Activated CD4-positive, alpha-beta T cell treated with anti-CD3 and anti-CD28 coated beads for 36 hours (primary cell): ENCODE data around the gene ARHGAP25. TPM values are rescaled to one million over a fixed set of nuclear protein-coding genes. Genes with fewer than 3 reads are reported as not detected.

Experiments used
- ATAC-seq: fragments of 200-7000 bp; cut with Tn5 transposase; one replicate; pipeline ENCODE4 v1.10.0; 2021; ENCODE audit warnings: mild to moderate bottlenecking, moderate library complexity
- CTCF ChIA-PET: fragments of 350-600 bp; sonication (Branson Sonifier 250); formaldehyde crosslinking; loops from one replicate; lab custom pipeline; 2021; ENCODE audit warnings: antibody characterized with exemption; lab: Charles Lee
- POLR2A ChIA-PET: fragments of 350-600 bp; sonication (Branson Sonifier 250); formaldehyde crosslinking; loops from one replicate; lab custom pipeline; 2021; ENCODE audit warnings: antibody characterized with exemption, inconsistent platforms; lab: Charles Lee
- DNase-seq: peaks from one replicate; pipeline ENCODE4 v3.0.0-alpha.2; 2020
- H3K27ac Mint-ChIP-seq: one replicate; pipeline ENCODE4 v1.8.0; 2021; ENCODE audit warnings: mixed read lengths
- H3K27me3 Mint-ChIP-seq: one replicate; pipeline ENCODE4 v1.8.0; 2021; ENCODE audit warnings: mixed read lengths
- H3K36me3 Mint-ChIP-seq: one replicate; pipeline ENCODE4 v1.8.0; 2021; ENCODE audit warnings: low read depth, mixed read lengths
- H3K4me1 Mint-ChIP-seq: one replicate; pipeline ENCODE4 v1.8.0; 2021; ENCODE audit warnings: mixed read lengths
- H3K4me3 Mint-ChIP-seq: one replicate; pipeline ENCODE4 v1.8.0; 2021; ENCODE audit warnings: mild to moderate bottlenecking, moderate library complexity, mixed read lengths
- H3K9me3 Mint-ChIP-seq: one replicate; pipeline ENCODE4 v1.8.0; 2021; ENCODE audit warnings: low read depth, mixed read lengths
- intact Hi-C, 2 experiments: fragments of 100-400 bp; cut with DNase I in 1 of 2; cut with micrococcal nuclease in 1 of 2; formaldehyde crosslinking; loops; one replicate each; pipeline versions ENCODE4 v1.14.2 to v1.15.1; 2022 to 2024; cut with DNase I, micrococcal nuclease
- total RNA-seq, 2 experiments: library from RNA; stranded (reverse); gene quantifications; one replicate each; pipeline ENCODE4 v1.2.3, GENCODE V29; 2021

ARHGAP25 gene
- total RNA-seq, 2 experiments from 2014 or later: 57.9 to 73.2 TPM

DNA sequence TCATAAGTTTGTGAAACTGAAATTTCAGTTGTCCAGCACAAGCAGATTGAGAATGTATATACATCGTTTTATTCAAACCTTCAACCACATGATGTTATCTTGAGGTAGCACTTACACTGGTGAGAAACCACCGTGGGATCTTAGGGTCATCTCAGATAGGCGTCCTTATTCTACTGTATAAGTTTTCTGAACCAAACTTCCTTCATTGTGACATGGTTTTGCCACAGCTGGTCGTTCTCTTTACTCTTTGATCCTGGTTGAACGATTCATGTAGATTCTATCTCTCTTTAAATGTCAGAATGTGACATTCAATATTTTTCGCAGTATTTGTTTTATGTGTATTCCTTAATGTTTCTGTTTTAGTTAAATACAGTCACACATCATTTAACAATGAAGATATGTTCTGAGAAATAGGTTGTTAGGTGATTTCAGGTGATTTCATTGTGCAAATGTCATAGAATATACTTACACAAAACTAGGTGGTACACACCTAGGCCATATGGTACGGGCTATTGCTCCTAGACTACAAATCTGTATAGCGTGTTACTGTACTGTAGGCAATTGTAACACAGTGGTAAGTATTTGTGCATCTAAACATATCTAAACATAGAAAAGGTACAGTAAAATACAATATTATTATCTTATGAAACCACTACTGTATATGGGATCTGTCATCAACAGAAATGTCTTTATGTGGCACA is 17.9 kb upstream of the ARHGAP25 start:
- Mint-ChIP-seq H3K4me3 (no peak overlapping the region), H3K9me3 (no peaks in the 10 kb centered on the region), H3K4me1 (peaks cover 79% of the 10 kb centered on the region), H3K36me3 (no peaks in the 10 kb centered on the region), H3K27ac (peak overlapping the region; percentile 79), H3K27me3 (no peaks in the 10 kb centered on the region)
- no peak for ATAC-seq
- intact Hi-C loops: loop anchor here (1.0 to 5.0 kb wide), 11 partner anchors 11 to 249 kb away; partner anchors contain the start of genes ARHGAP25 (in 2 of the 2), APLF (in 1 of the 2) and FBXO48 (in 1 of the 2)
- CTCF ChIA-PET: interaction anchor here (0.8 to 13.2 kb wide), 17 partner anchors 7 to 328 kb away, joined by 3 to 261 read pairs (median 6); partner anchors contain the start of gene ARHGAP25
- POLR2A ChIA-PET: interaction anchor here (0.6 to 2.2 kb wide), 6 partner anchors 18 to 918 kb away, joined by 3 to 13 read pairs (median 4); partner anchors contain the start of genes ARHGAP25 and FBXO48
- DNase-seq: no peak

DNA sequence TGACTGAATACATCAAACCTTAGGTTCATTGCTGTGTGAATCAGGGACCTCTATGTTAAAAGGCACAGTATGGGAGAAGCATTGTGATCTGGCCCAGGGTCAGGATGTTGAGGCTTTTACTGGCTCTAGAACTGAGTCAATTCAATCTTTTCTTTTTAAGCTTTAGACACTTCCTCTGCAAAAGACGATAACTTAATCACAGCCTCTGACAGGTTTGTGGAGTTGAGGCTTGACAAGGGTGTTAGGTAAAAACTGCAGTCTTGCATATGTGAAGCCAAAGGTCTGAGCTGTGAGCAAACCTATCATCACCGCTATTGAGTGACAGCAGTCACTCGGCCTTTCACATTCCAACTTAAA is 17.3 kb upstream of the ARHGAP25 start:
- no peak overlapping the region for H3K4me3 Mint-ChIP-seq
- intact Hi-C loops: loop anchor here (1.0 to 5.0 kb wide), 11 partner anchors 10 to 250 kb away; partner anchors contain the start of genes ARHGAP25 (in 2 of the 2), APLF (in 1 of the 2) and FBXO48 (in 1 of the 2)
- ATAC-seq (peak; percentile 86), DNase-seq (peak; percentile 78)
- CTCF ChIA-PET: interaction anchor here (0.8 to 13.2 kb wide), 14 partner anchors 8 to 275 kb away, joined by 3 to 261 read pairs (median 5); partner anchors contain the start of gene ARHGAP25
- H3K36me3 Mint-ChIP-seq: no peaks in the 10 kb centered on the region
- no peaks in the 10 kb centered on the region for H3K9me3 Mint-ChIP-seq
- no peaks in the 10 kb centered on the region for H3K27me3 Mint-ChIP-seq
- H3K27ac Mint-ChIP-seq: peak overlapping the region; percentile 79
- peaks cover 84% of the 10 kb centered on the region for H3K4me1 Mint-ChIP-seq
- POLR2A ChIA-PET: interaction anchor here (0.6 to 2.2 kb wide), 7 partner anchors 17 to 917 kb away, joined by 3 to 13 read pairs (median 4); partner anchors contain the start of genes ARHGAP25 and FBXO48

DNA sequence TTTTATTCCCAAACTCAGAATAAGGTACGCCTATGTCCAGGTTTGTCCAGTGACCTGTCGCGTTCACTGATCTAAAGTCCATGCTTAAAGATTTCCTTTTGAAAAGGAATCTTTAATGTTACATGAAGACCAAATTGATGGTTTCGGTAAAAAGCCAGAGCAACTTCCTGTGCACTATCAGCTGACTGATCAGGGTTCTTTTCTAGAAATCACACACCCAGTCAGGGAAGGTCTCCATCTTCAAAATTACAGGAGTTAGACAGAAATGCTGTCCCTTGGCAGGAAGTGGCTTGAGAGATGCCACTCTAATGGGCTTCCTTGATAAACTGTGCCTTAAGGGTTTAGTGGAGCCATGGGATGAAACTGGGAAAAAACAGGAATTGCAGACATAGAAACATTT is 14.7 kb upstream of the ARHGAP25 start:
- POLR2A ChIA-PET: no interaction called here

DNA sequence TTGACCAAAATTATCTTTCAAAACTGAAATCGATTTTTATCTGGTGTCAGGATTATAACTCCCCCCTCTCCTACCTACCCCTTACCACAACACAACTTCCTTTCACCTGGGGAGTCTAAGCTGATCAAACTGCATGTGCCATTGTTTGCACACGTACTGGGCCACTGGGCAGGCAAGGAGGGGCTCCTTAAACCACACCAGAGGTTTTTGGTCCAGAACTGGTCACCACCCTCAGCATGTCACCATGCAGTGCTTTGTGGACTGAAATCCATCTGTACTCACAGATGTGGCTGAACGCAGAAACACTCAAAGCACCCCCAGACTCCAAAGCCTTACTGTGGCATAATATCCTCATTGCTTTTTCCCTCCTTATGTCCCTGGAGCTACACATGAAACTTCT is 13.9 kb upstream of the ARHGAP25 start:
- no peaks in the 10 kb centered on the region for H3K9me3 Mint-ChIP-seq
- ATAC-seq (no peak), DNase-seq (no peak)
- intact Hi-C loops: no loop called here
- no peaks in the 10 kb centered on the region for H3K27me3 Mint-ChIP-seq
- no peak overlapping the region for H3K4me3 Mint-ChIP-seq
- peak overlapping the region; percentile 89 for H3K27ac Mint-ChIP-seq
- H3K36me3 Mint-ChIP-seq: no peaks in the 10 kb centered on the region
- peaks cover 86% of the 10 kb centered on the region for H3K4me1 Mint-ChIP-seq
- ChIA-PET POLR2A (interaction anchor here (0.9 to 1.7 kb wide), 2 partner anchors 14 to 19 kb away, joined by 3 to 11 read pairs; partner anchors contain the start of gene ARHGAP25), CTCF (interaction anchor here (0.6 to 3.9 kb wide), 12 partner anchors 11 to 258 kb away, joined by 3 to 23 read pairs (median 4); partner anchors contain the start of gene ARHGAP25)

More for the DNA sequence above, 14.7 kb upstream of the ARHGAP25 start:
- H3K27ac Mint-ChIP-seq: peak overlapping the region; percentile 86
- H3K9me3 Mint-ChIP-seq: no peaks in the 10 kb centered on the region
- H3K4me1 Mint-ChIP-seq: peaks cover 92% of the 10 kb centered on the region
- no peaks in the 10 kb centered on the region for H3K36me3 Mint-ChIP-seq
- CTCF ChIA-PET: interaction anchor here (0.6 to 3.9 kb wide), 7 partner anchors 10 to 334 kb away, joined by 3 to 23 read pairs (median 12); partner anchors contain the start of gene ARHGAP25
- intact Hi-C loops: loop anchor here in 1 of 2 experiments (5.0 kb wide), 1 partner anchor 32 kb away; no protein-coding TSS in a partner anchor
- DNase-seq (peak; percentile 29), ATAC-seq (no peak)
- peak overlapping the region; percentile 21 for H3K4me3 Mint-ChIP-seq
- no peaks in the 10 kb centered on the region for H3K27me3 Mint-ChIP-seq

DNA sequence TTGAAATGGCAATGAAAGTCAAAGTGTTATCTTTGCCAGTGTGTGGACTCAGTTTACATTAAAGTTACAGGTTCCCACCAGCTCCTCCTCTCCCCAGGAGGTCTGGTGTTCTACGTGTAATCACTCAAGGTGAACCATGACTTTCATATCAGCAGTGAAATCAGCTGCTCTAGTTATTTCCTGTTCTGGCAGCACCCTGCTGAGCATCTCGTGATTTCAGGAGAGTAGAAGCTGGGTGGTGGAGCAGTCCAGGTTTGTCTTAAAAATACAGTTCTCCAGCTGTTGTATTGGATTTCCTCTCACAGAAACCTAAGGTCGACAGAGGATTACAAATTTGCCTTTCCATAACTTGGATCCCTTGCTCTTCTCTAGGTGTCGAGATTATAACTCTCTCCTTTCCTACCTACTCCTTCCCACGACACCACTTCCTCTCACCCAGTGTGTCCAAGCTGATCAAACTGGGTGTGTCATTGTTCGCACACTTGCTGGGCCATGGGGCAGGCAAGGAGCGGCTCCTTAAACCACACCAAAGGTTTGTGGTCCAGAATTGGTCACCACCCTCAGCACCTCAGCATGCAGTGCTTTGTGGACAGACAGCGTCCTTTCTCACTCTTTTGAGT is 13.0 kb upstream of the ARHGAP25 start:
- Mint-ChIP-seq H3K36me3 (no peaks in the 10 kb centered on the region), H3K9me3 (no peaks in the 10 kb centered on the region), H3K4me3 (peak overlapping the region; percentile 53), H3K27me3 (no peaks in the 10 kb centered on the region), H3K4me1 (peaks cover 86% of the 10 kb centered on the region), H3K27ac (peak overlapping the region; percentile 89)
- ChIA-PET POLR2A (interaction anchor here (0.9 to 1.7 kb wide), 4 partner anchors 13 to 23 kb away, joined by 3 to 11 read pairs (median 3); partner anchors contain the start of gene ARHGAP25), CTCF (interaction anchor here (0.6 to 3.9 kb wide), 15 partner anchors 12 to 259 kb away, joined by 3 to 23 read pairs (median 6); partner anchors contain the start of gene ARHGAP25)
- intact Hi-C loops: no loop called here
- ATAC-seq (peak; percentile 32), DNase-seq (peak; percentile 53)

DNA sequence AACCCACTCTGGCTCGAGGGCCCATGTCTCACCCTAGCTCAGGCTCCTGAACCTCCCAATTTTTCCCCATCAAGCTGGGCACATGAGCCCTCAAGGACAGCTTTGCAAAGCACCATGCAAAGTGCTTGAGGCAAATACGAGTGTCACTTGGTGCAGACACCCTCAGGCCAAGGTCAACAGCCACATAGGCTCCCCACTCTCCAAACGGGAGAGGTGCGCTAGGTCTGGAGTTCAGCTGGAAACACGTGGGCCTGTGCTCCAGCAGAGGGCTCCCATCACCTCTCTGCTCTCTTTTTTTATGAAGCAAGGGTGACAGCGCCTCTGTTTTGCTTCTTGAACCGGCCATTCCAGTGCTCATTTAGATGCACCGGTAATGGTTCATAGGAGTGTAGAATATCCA is 11.9 kb upstream of the ARHGAP25 start:
- intact Hi-C loops: no loop called here
- ChIA-PET CTCF (interaction anchor here (1.6 to 3.9 kb wide), 6 partner anchors 11 to 64 kb away, joined by 5 to 23 read pairs (median 12); partner anchors contain the start of gene ARHGAP25), POLR2A (interaction anchor here (0.6 kb wide), 1 partner anchor 31 kb away, joined by 5 read pairs; no protein-coding TSS in a partner anchor)
- Mint-ChIP-seq H3K4me1 (peaks cover 86% of the 10 kb centered on the region), H3K27ac (no peak overlapping the region), H3K27me3 (no peaks in the 10 kb centered on the region), H3K36me3 (no peaks in the 10 kb centered on the region), H3K9me3 (no peaks in the 10 kb centered on the region), H3K4me3 (no peak overlapping the region)
- ATAC-seq: no peak
- DNase-seq: no peak

DNA sequence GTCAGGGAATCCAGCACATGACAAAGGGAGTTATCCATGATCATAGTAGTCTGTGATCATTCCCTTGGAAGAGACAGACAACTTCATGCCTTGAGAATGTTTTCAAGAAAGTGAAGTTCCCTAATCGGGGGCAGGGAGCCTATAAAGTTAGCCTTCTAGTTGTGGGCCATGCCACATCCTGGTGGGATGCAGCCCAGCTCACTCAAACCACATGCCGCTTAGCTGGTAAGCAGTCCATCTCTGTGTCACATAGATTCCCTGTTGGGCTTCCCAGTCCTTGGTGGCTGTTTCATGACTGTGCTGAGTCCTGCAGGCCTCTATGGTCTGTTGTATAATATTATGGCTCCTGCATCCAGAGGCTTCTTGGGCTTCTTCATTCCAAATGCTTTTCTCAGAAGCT is 11.4 kb upstream of the ARHGAP25 start:
- DNase-seq (no peak), ATAC-seq (no peak)
- no peak overlapping the region for H3K27ac Mint-ChIP-seq
- CTCF ChIA-PET: interaction anchor here (1.6 to 3.9 kb wide), 6 partner anchors 10 to 33 kb away, joined by 6 to 23 read pairs (median 12); partner anchors contain the start of gene ARHGAP25
- POLR2A ChIA-PET: interaction anchor here (0.6 kb wide), 1 partner anchor 30 kb away, joined by 5 read pairs; no protein-coding TSS in a partner anchor
- H3K27me3 Mint-ChIP-seq: no peaks in the 10 kb centered on the region
- no peaks in the 10 kb centered on the region for H3K36me3 Mint-ChIP-seq
- intact Hi-C loops: no loop called here
- H3K9me3 Mint-ChIP-seq: no peaks in the 10 kb centered on the region
- H3K4me1 Mint-ChIP-seq: peaks cover 86% of the 10 kb centered on the region
- H3K4me3 Mint-ChIP-seq: no peak overlapping the region

DNA sequence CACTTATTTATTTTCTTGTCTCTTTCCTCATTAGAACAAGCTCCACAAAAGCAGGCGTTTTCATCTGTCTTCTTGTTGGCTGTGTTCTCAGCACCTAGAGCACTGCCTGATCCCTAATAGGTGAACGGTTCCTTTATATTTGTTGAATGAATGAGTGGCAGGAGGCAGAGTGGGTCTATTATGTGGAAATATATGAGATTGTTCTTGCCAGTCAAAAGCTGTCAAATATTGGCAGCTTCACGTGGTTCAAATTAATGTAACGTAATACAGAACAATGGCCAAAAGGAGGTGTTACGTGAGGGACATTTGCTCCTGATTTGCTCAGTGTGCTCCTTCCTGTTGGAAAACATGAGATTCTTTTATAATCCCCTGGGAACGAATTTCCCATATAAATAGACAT is 8.5 kb upstream of the ARHGAP25 start:
- H3K4me3 Mint-ChIP-seq: no peak overlapping the region
- ChIA-PET CTCF (interaction anchor here (1.0 to 2.7 kb wide), 5 partner anchors 8 to 25 kb away, joined by 5 to 10 read pairs (median 6); partner anchors contain the start of gene ARHGAP25), POLR2A (no interaction called here)
- H3K9me3 Mint-ChIP-seq: no peaks in the 10 kb centered on the region
- no peaks in the 10 kb centered on the region for H3K27me3 Mint-ChIP-seq
- H3K4me1 Mint-ChIP-seq: peaks cover 72% of the 10 kb centered on the region
- no peak for DNase-seq
- no peak for ATAC-seq
- no peaks in the 10 kb centered on the region for H3K36me3 Mint-ChIP-seq
- peak overlapping the region; percentile 55 for H3K27ac Mint-ChIP-seq
- intact Hi-C loops: loop anchor here in 1 of 2 experiments (5.0 kb wide), 1 partner anchor 474 kb away; the partner anchor contains the start of gene PPP3R1

DNA sequence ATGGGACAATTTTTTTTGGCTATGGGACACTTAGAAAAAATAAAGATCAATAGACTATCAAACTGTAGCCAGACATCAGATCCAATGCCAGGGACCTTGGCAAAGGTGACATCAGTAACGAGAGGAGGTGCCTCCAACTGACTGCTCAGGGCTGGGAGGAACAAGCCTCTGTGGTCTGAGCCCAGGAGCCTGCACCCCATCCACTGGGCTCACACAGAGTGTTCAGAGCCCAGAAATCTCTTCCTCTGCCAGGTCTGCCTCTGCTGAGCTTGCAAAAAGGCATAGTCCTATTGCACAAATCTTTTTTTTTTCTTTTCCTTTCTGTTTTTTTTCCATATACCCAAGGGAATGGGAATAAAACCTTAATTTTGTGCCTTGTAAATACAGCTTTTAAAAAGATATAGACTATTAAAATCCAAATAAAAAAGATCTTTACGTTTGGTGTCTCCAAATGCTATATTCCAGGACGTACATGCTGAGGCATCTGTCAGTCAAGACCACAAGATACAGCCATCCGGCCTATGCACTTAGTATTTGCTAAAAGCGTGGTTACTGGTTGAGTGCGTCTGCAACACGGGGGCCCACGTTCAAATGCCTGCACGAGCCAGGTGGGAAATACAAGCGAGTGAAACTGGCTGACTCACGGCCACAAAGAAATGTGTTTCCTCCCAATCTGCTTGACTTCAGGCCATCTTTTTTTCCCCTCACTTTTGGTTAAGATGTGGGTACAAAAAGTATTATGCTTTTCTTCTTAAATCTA is 7.8 kb upstream of the ARHGAP25 start:
- ATAC-seq (peak; percentile 95), DNase-seq (peak; percentile 90)
- no peaks in the 10 kb centered on the region for H3K9me3 Mint-ChIP-seq
- ChIA-PET CTCF (interaction anchor here (1.0 to 2.7 kb wide), 8 partner anchors 8 to 25 kb away, joined by 4 to 10 read pairs (median 6); partner anchors contain the start of gene ARHGAP25), POLR2A (no interaction called here)
- H3K36me3 Mint-ChIP-seq: no peaks in the 10 kb centered on the region
- H3K4me3 Mint-ChIP-seq: peak overlapping the region; percentile 19
- intact Hi-C loops: loop anchor here (1.0 to 5.0 kb wide), 3 partner anchors 9 to 474 kb away; partner anchors contain the start of gene PPP3R1 (in 1 of the 2)
- H3K27me3 Mint-ChIP-seq: no peaks in the 10 kb centered on the region
- H3K27ac Mint-ChIP-seq: peak overlapping the region; percentile 82
- peaks cover 72% of the 10 kb centered on the region for H3K4me1 Mint-ChIP-seq
